Right lung (tissue), 5 donors: ENCODE results near the gene CNTN3. TPM values are rescaled to one million over a fixed set of nuclear protein-coding genes. Genes with fewer than 3 reads are reported as not detected.

Source experiments
- DNase-seq, 2 donors: peaks; one replicate each; pipeline ENCODE4 v3.0.0-alpha.2; 2013
- polyA plus RNA-seq, 5 donors: library from polyadenylated mRNA; unstranded; fragments of 120-200 nt; gene quantifications; one replicate each; pipeline versions ENCODE4 v1.2.1 to v1.2.3, GENCODE V29; 2013; ENCODE audit warnings: inconsistent platforms in 1 of 5, low replicate concordance in 1 of 5; ENCODE audit not compliant: insufficient read length in 5 of 5, insufficient read depth in 1 of 5

Gene CNTN3
- polyA plus RNA-seq, 5 donors = 23.8 to 48.9 (median 42.1) TPM

- no peak for DNase-seq
Observed at GRCh38 chr3:74613060-74613459, 1.4 kb downstream of the CNTN3 start.

GRCh38 chr3:74611206-74611605, 3.3 kb downstream of the CNTN3 start:
- DNase-seq = no peak

GRCh38 chr3:74607803-74608202, 6.7 kb downstream of the CNTN3 start:
- DNase-seq = no peak

- no peak for DNase-seq
Observed at GRCh38 chr3:74606996-74607395, 7.5 kb downstream of the CNTN3 start.

GRCh38 chr3:74605437-74605836, 9.0 kb downstream of the CNTN3 start:
- DNase-seq = no peak

- no peak for DNase-seq
Observed at GRCh38 chr3:74603292-74603691, 11.2 kb downstream of the CNTN3 start.

- DNase-seq = no peak
Observed at GRCh38 chr3:74602471-74602870, 12.0 kb downstream of the CNTN3 start.

GRCh38 chr3:74601793-74602192, 12.7 kb downstream of the CNTN3 start:
- DNase-seq = no peak

GRCh38 chr3:74599564-74599963, 14.9 kb downstream of the CNTN3 start:
- DNase-seq = no peak

- no peak for DNase-seq
Observed at GRCh38 chr3:74593152-74593551, 21.3 kb downstream of the CNTN3 start.

- DNase-seq = no peak
Observed at GRCh38 chr3:74592359-74592758, 22.1 kb downstream of the CNTN3 start.

GRCh38 chr3:74591946-74592345, 22.5 kb downstream of the CNTN3 start:
- no peak for DNase-seq

GRCh38 chr3:74591342-74591741, 23.1 kb downstream of the CNTN3 start:
- DNase-seq = peak in 1 of 2 donors; percentile 53

GRCh38 chr3:74590620-74591262, 23.7 kb downstream of the CNTN3 start:
- no peak for DNase-seq

- no peak for DNase-seq
Observed at GRCh38 chr3:74584782-74585181, 29.7 kb downstream of the CNTN3 start.

GRCh38 chr3:74582982-74583381, 31.5 kb downstream of the CNTN3 start:
- DNase-seq = no peak

- no peak for DNase-seq
Observed at GRCh38 chr3:74575857-74576256, 38.6 kb downstream of the CNTN3 start.

GRCh38 chr3:74571118-74571517, 43.3 kb downstream of the CNTN3 start:
- no peak for DNase-seq
